CD4-positive, alpha-beta T cell treated with Interleukin-10 for 1 hour (primary cell): Measurements from ENCODE around the gene TLE5.
"Not testable (repeated sequence)": the region's sequence is repeated elsewhere in the genome, so short reads cannot be mapped to it uniquely, and the experiment has no call there.

Experiments
- DNase-seq: peaks from one replicate; pipeline ENCODE4 v3.0.0-alpha.2; 2020

TLE5 gene

DNA sequence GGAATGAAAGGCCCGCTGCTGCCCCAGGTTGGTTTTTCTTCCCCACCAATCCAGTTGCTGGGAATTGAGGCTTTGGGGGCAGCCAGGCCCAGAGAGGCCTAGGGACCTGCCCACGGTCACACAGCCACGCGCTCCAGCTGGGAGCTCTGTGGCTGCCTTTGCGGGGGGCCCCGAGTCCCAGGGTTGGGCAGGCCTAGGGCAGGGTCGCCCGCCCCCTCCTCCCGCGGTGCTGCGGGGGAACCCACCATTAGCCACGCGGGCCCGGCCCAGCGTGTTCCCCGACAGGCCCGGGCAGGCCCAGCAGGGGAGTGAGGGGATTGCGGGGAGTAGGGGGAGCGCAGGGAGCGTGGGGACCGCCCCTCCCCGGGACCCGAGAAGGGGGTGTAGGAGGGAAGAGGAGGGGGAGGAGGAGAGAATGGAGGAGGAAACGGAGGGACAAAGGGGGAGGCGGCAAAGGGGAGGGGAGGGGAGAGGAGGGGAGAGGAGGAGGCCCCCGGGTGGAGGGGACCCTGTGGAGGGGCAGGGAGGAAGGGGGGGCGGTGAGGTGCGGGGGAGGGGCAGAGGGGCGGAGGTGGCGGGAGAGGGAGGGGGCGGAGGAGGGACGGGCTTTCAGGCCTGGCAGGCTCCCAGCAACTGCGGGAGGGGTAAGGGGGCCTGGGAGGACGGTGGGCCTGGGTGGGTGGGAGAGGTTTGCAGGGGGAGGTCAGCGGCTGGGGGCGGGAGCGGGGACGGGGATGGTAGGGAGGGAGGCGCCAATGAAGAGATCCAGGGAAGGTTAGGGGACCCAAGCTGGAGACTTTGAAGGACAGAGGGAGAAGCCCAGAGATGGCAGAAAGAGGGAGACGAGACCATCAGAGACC, 20.3 kb downstream of the TLE5 start:
- no peak for DNase-seq

GRCh38 chr19:3041327-3041726, 21.0 kb downstream of the TLE5 start:
- no peak for DNase-seq

GRCh38 chr19:3039641-3040077, 22.6 kb downstream of the TLE5 start:
- no peak for DNase-seq

DNA sequence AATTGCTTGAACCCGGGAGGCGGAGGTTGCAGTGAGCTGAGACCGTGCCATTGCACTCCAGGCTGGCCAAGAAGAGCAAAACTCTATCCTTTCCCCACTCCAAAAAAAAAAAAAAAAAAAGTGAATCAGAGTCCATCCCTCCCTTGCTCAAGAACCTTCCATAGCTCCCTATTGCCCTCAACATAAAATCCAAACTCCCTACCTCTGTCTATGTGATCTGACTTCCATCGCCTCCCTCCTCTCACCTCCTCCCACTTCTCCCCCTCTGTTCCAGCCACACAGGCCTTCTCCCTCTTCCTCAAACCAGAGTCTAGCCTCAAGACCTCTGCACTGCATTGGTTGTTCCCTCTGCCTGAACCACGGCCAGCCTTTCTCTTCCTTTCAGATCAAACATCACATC, 23.2 kb downstream of the TLE5 start:
- DNase-seq, result no peak

DNA sequence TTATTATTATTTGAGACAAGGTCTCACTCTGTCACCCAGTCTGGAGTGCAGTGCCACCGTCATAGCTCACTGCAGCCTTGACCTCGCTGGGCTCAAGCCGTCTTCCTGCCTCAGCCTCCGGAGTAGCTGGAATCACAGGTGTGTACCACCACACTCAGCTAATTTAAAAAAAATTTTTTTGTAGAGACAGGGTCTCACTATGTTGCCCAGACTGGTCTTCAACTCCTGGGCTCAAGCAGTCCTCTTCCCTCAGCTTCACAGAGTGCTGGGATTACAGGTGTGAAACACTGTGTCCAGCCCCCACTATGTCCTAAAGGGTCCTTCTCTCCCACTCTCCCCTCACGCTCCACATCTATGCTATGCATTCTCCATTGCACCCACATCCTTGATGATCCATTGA, 24.1 kb downstream of the TLE5 start:
- no peak for DNase-seq

GRCh38 chr19:3036977-3037544, 25.2 kb downstream of the TLE5 start:
- DNase-seq, result not testable (repeated sequence)

DNA sequence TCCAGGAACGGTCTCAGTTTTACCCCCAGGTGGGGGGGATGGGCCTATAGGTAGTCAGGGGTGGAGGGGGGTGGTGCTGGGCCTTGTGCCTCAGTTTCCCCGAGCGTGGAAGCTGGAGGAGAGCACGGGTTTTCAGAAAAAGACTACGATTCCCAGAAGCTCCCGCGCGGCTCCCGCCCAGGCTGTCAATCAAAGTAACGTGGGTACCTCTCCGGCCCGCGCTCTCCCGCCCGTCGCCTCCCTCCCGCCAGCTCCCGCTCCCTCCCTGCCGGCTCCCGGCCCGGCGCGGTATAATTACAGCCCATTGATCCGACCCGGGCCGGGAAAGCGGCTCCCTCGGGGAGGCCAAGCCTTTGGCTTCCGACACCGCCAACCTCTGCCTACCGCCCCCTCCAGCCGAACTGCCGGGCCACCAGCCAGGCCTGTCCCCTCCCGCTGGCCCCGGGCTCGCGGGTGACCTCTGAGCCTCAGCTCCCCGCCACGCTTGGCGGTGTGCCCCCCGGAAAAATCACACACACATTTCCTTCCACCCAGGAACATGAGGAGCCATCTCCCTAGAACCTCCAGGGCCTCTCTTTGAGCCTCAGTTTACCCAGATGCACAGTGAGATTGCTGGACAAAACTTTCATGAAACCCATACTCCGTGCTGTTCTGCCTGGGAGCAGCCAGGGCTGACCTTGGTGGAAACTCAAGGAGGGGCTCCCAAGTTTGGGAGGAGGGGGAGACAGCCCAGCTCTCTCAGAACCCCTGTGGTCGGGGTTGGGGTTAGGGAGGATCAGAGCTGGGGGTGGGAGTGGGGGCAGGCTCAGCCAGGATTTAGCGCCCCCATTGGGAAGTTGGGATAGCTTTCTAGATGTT, 25.9 kb downstream of the TLE5 start:
- peak; percentile 84 for DNase-seq

GRCh38 chr19:3035542-3036118, 26.7 kb downstream of the TLE5 start:
- DNase-seq, result peak; percentile 99

GRCh38 chr19:3034656-3035541, 27.4 kb downstream of the TLE5 start:
- peak; percentile 40 for DNase-seq

DNA sequence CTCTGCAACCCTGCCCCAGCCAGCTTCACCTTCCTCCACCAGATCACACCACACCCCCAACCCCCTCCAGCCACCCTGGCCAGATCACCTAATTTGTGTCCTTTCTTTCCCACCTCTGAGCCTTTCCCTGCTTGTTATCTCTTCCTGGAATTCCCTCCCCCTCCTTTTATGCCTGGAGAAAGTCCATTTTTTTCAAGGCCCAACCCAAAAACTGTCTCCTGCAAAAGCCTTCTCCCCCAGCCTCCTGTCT, 28.0 kb downstream of the TLE5 start:
- DNase-seq, result no peak

- DNase-seq, result no peak
Observed at GRCh38 chr19:3033595-3034405, 28.5 kb downstream of the TLE5 start.

- DNase-seq, result no peak
Observed at GRCh38 chr19:3031607-3031867, 30.8 kb downstream of the TLE5 start.

DNA sequence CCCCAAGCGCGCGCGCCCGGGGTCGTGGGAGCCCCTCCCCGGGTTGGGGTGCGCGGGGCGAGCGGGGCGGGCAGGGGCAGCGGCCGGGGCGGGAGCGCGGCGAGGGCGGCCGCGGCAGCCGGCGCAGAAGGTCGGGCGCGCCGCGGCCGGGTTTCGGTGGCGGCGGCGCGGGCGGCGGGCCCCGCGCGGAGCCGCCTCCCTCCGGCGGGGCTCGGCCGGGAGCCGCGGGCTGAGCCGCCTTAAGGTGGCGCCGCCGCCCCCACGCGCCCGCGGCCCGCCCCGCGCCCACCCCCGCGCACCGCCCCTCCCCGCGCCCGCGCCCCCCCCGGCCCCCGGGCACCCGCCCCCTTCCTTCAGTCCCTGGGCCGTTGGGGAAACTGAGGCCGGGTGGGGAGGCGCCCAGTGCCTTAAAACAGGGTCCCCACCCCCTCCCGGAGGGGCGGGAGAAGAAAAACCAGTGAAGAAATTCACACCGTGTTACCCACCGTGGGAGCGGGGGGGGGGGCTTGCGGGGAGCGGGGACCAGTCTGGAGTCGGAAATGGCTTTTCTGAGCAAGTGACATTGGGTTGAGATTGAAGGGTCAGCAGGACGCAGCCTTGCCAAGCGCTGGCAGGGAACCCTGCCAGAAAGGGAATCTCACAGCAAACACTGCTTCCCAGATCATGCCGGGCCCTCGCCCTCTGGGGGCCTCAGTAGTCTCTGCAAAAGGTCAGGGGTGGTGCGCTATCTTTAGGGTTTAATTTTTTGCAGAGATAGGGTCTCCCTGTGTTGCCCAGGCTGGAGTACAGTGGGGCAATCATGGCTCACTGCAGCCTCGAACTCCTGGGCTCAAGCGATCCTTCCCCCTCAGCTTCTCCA, 33.0 kb downstream of the TLE5 start, which contains the start of gene TLE2:
TSS of gene TLE2 (minus strand) at position 216 of the 859 bp plus-strand sequence. CDS start 376 bp downstream, outside the sequence.
- DNase-seq, result no peak

DNA sequence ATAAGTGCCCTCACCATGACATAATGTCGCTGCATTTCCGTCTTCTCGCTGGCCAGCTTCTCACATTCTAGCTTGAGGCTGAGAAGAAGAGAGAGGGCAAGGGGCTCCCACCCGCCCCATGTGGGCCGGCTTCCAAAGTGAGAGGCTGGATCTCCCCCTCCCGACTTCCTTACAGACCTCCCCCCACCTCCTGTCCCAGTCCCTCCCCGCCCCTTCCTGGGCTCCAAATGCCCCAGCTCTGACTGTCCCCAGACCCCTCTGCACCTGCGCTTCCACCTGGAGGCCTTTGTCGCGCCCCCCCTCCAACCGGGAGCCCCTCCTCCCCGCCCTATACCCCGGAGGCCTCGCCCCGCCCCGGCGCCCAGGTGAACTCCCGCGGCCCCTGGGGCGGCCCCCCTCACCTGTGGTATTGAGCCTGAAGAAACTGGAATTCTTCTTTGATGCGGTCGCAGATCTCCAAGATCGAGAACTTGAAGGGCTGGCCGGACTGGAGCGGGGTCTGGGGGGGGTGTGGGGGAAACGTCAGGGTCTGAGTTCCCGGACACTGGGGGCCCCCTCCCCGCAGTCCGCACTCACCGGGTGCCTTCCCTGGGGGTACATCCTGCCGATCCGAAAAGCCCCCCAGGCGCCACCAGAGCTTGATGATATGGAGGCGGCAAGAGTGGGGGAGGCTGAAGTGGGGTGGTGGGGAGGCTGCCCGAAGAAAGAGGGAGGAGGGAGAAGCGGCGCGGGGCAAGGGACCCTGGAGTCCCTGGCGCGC, 33.8 kb downstream of the TLE5 start:
- no peak for DNase-seq

DNA sequence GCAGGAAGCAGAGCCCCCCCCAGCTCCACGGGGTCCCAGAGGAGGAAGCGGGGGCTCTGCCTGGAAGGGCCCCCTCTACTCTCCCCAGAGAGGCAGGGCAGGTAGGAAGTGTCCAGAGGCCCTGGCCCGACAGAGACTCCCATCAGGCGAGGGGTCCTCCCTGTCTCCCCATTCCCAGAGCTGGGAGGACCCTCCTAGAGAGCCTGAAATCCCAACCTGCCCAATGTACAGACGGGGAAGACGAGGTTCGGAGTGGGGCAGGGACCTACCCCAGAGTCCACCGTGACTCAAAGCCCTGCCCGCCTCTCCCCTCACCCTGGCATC, 34.4 kb downstream of the TLE5 start:
- no peak for DNase-seq

DNA sequence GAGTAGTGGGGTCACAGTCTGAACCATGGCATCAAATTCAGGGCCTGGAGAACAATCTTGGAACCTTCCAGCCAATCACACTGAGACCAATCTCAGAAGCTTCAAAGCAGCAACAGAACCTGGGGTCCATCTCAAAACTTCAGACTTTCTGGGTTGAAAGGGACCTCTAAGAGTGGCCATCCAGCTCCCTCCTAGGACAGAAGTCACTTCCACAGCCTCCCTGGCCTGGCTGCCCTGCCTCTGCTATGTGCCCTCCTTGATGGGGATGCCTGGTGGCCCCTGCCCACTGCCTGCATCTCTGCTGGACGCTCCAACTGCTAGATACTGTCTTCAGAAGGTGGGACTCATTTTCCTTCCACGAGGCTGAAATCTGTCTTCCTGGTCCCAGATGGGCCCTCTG, 35.0 kb downstream of the TLE5 start:
- no peak for DNase-seq

GRCh38 chr19:3026768-3027167, 35.5 kb downstream of the TLE5 start:
- no peak for DNase-seq

- DNase-seq, result no peak
Observed at GRCh38 chr19:3025549-3025886, 36.8 kb downstream of the TLE5 start.

GRCh38 chr19:3024870-3025548, 37.3 kb downstream of the TLE5 start:
- DNase-seq, result no peak

DNA sequence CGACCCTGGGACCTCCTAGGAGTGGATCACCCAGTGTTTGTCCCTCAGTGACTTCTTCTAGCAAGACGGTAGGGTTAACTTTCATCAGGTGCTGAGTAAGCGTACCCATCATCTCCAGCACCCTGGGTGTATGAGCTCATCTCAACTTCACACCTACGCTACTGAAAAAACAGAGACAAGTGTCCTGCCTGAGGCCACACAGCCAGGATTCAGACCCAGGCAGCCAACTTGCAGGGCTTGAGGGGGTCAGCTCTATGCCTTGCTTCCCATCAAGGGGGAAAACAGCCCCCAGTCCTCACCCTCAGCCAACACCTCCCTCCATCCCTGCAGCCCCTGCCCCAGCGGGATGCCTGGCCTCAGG, 37.8 kb downstream of the TLE5 start:
- no peak for DNase-seq
